GM23338 (cell line): ENCODE measurements around the gene RARG. TPM values are rescaled to one million over a fixed set of nuclear protein-coding genes. Genes with fewer than 3 reads are reported as not detected.

Experiments
- ATAC-seq: fragments of 200-7000 bp; cut with Tn5 transposase; 3 replicates; pipeline ENCODE4 v1.9.1; 2020
- DNase-seq: peaks from one replicate; pipeline ENCODE4 v3.0.0-alpha.2; 2015; ENCODE audit warnings: low spot score
- H2AFZ ChIP-seq: fragments of 200-600 bp; sonication (generic); 2 replicates; pipeline ENCODE4 v1.8.0; 2016; ENCODE audit warnings: antibody characterized with exemption, mild to moderate bottlenecking, moderate library complexity
- H3F3A ChIP-seq: fragments of 200-600 bp; sonication (generic); replicated peaks from 2 replicates; pipeline ENCODE4 v1.8.0; 2017; ENCODE audit warnings: antibody characterized with exemption, mixed run types, low read depth
- H3K27ac ChIP-seq: fragments of 200-600 bp; sonication (generic); 2 replicates; pipeline ENCODE4 v1.6.1; 2016; ENCODE audit warnings: low read depth
- H3K27me3 ChIP-seq: fragments of 200-600 bp; sonication (generic); 2 replicates; pipeline ENCODE4 v1.8.0; 2016; ENCODE audit warnings: mild to moderate bottlenecking, mixed run types, moderate library complexity; ENCODE audit not compliant: insufficient read depth
- H3K36me3 ChIP-seq: fragments of 200-600 bp; sonication (generic); 2 replicates; pipeline ENCODE4 v1.8.0; 2016; ENCODE audit warnings: mild to moderate bottlenecking; ENCODE audit not compliant: insufficient read depth
- H3K4me1 ChIP-seq: fragments of 200-600 bp; sonication (generic); 2 replicates; pipeline ENCODE4 v1.8.0; 2016; ENCODE audit warnings: mild to moderate bottlenecking, moderate library complexity; ENCODE audit not compliant: insufficient read depth
- H3K4me2 ChIP-seq: fragments of 200-600 bp; sonication (generic); 2 replicates; pipeline ENCODE4 v1.7.1; 2017; ENCODE audit warnings: mixed run types
- H3K4me3 ChIP-seq: fragments of 200-600 bp; sonication (generic); 2 replicates; pipeline ENCODE4 v1.6.1; 2016; ENCODE audit warnings: mixed run types
- H3K79me2 ChIP-seq: fragments of 200-600 bp; sonication (generic); replicated peaks from 2 replicates; pipeline ENCODE4 v1.8.0; 2017; ENCODE audit warnings: mild to moderate bottlenecking; ENCODE audit not compliant: insufficient read depth
- H3K9me2 ChIP-seq: fragments of 200-600 bp; sonication (generic); 2 replicates; pipeline ENCODE4 v1.8.0; 2017; ENCODE audit not compliant: insufficient read depth
- H4K20me1 ChIP-seq: fragments of 200-600 bp; sonication (generic); replicated peaks from 2 replicates; pipeline ENCODE4 v1.8.0; 2017; ENCODE audit warnings: mild to moderate bottlenecking; ENCODE audit not compliant: insufficient read depth
- H3K27ac Mint-ChIP-seq: 2 replicates; pipeline ENCODE4 v1.8.0; 2020; ENCODE audit warnings: inconsistent platforms, mild to moderate bottlenecking, moderate library complexity, mixed read lengths
- H3K27me3 Mint-ChIP-seq: 3 replicates; pipeline ENCODE4 v1.8.0; 2022; ENCODE audit warnings: low read depth, mild to moderate bottlenecking, moderate library complexity, mixed read lengths, inconsistent platforms; ENCODE audit not compliant: insufficient read depth, poor library complexity
- H3K36me3 Mint-ChIP-seq: 3 replicates; pipeline ENCODE4 v1.8.0; 2021; ENCODE audit warnings: low read depth, mild to moderate bottlenecking, inconsistent platforms, moderate library complexity, mixed read lengths
- H3K4me1 Mint-ChIP-seq: 3 replicates; pipeline ENCODE4 v1.8.0; 2020; ENCODE audit warnings: mild to moderate bottlenecking, inconsistent platforms, mixed read lengths
- H3K4me3 Mint-ChIP-seq: 3 replicates; pipeline ENCODE4 v1.8.0; 2021; ENCODE audit warnings: moderate library complexity, mild to moderate bottlenecking, inconsistent platforms, mixed read lengths
- H3K9me3 Mint-ChIP-seq: 3 replicates; pipeline ENCODE4 v1.8.0; 2020; ENCODE audit warnings: moderate library complexity, mild to moderate bottlenecking, inconsistent platforms, mixed read lengths
- EZH2 ChIP-seq: fragments of 200-600 bp; sonication (generic); IDR thresholded peaks from one replicate; pipeline ENCODE4 v1.8.0; 2017; ENCODE audit warnings: antibody characterized with exemption, mild to moderate bottlenecking, low read depth; ENCODE audit not compliant: unreplicated experiment
- EZH2phosphoT487 ChIP-seq: fragments of 200-600 bp; sonication (generic); IDR thresholded peaks from one replicate; pipeline ENCODE4 v1.8.1; 2018; ENCODE audit warnings: antibody characterized with exemption; ENCODE audit not compliant: unreplicated experiment
- JUNB ChIP-seq: IDR thresholded peaks from one replicate; pipeline ENCODE4 v1.6.1; 2016; ENCODE audit warnings: antibody characterized with exemption; ENCODE audit not compliant: unreplicated experiment
- NANOG ChIP-seq: IDR thresholded peaks from 2 replicates; pipeline ENCODE4 v1.6.1; 2016; ENCODE audit warnings: antibody characterized with exemption, borderline replicate concordance
- POLR2AphosphoS5 ChIP-seq: IDR thresholded peaks from 2 replicates; pipeline ENCODE4 v1.6.1; 2016; ENCODE audit warnings: antibody characterized with exemption, low read depth
- ZNF331 ChIP-seq: fragments of 250-450 bp; sonication (Bioruptor Pico); IDR thresholded peaks from 2 replicates; pipeline ENCODE4 v1.5.0; 2020; ENCODE audit warnings: low read depth, mild to moderate bottlenecking, moderate library complexity
- polyA plus RNA-seq: library from polyadenylated mRNA; unstranded; fragments of >200 nt; fragmentation: Nextera tagmentation; extraction: Ambion mirVana; gene quantifications from 2 replicates; pipeline ENCODE4 v1.2.1, GENCODE V29; 2016
- total RNA-seq: library from RNA; depleted of rRNA; stranded (reverse); fragments of >200 nt; shearing (Covaris generic); gene quantifications from 2 replicates; pipeline ENCODE4 v1.2.3, GENCODE V29; 2014
- TF ChIP-seq, protein P1 (sequence below): IDR thresholded peaks from one replicate; pipeline ENCODE4 v1.6.1; 2018; ENCODE audit warnings: antibody characterized with exemption; ENCODE audit not compliant: unreplicated experiment
- TF ChIP-seq, protein P2 (sequence below): IDR thresholded peaks from 2 replicates; pipeline ENCODE4 v1.6.1; 2016; ENCODE audit warnings: antibody characterized with exemption

Gene RARG
- total and polyA plus RNA-seq, 2 experiments from 2014 or later, result 18.5 to 50.2 TPM

DNA sequence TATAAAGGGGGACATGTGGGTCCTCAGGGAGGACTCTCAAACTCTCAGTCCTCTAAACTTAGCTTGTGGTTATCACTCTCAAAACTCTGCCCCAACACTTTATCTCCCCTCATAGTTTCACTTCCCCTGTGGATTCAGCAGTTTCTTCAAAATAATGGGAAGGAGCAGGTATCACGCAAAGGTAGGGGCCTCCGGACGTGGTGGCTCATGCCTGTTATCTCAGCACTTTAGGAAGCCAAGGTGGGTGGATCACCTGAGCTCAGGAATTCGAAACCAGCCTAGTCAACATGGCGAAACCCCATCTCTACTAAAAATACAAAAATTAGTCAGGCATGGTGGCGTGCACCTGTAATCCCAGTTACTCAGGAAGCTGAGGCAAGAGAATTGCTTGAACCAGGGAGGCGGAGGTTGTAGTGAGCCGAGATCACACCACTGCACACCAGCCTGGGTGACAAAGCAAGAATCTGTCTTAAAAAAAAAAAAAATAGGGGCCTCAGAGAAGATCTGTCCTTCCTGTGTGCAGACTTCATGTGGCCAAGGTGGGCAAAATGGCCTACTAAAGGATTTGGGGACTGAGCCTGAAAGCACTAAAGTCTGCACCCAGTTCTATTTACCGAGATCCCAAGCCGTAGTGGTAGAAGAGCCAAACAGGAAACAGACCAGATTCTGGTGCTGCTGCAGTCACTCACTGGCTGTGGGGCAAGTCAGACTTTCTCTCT lies 31.4 kb downstream of the RARG start (continued):
- TF ChIP-seq, protein P1, sequence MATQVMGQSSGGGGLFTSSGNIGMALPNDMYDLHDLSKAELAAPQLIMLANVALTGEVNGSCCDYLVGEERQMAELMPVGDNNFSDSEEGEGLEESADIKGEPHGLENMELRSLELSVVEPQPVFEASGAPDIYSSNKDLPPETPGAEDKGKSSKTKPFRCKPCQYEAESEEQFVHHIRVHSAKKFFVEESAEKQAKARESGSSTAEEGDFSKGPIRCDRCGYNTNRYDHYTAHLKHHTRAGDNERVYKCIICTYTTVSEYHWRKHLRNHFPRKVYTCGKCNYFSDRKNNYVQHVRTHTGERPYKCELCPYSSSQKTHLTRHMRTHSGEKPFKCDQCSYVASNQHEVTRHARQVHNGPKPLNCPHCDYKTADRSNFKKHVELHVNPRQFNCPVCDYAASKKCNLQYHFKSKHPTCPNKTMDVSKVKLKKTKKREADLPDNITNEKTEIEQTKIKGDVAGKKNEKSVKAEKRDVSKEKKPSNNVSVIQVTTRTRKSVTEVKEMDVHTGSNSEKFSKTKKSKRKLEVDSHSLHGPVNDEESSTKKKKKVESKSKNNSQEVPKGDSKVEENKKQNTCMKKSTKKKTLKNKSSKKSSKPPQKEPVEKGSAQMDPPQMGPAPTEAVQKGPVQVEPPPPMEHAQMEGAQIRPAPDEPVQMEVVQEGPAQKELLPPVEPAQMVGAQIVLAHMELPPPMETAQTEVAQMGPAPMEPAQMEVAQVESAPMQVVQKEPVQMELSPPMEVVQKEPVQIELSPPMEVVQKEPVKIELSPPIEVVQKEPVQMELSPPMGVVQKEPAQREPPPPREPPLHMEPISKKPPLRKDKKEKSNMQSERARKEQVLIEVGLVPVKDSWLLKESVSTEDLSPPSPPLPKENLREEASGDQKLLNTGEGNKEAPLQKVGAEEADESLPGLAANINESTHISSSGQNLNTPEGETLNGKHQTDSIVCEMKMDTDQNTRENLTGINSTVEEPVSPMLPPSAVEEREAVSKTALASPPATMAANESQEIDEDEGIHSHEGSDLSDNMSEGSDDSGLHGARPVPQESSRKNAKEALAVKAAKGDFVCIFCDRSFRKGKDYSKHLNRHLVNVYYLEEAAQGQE, result no peak
- TF ChIP-seq NANOG, result no peak
- TF ChIP-seq, protein P2, sequence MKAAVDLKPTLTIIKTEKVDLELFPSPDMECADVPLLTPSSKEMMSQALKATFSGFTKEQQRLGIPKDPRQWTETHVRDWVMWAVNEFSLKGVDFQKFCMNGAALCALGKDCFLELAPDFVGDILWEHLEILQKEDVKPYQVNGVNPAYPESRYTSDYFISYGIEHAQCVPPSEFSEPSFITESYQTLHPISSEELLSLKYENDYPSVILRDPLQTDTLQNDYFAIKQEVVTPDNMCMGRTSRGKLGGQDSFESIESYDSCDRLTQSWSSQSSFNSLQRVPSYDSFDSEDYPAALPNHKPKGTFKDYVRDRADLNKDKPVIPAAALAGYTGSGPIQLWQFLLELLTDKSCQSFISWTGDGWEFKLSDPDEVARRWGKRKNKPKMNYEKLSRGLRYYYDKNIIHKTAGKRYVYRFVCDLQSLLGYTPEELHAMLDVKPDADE, result no peak

DNA sequence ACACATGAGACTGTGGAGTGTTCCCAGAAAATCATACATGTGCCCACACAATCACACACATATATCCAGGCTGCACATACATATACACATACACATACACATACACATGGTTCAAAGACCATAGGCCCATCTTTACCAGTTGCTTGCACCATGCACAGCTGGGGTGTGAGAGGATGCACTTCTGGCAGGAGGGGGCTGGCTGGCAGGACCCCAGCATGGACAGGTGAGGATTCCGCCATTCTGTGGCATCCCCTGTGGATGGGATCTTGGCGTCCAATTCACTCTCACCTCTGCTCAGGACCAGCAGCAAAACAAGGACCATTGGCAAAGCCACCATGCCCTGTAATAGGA lies 31.9 kb downstream of the RARG start:
- H3K27ac Mint-ChIP-seq, result no peak overlapping the region
- Histone ChIP-seq H3K4me3 (no peak overlapping the region), H3F3A (no peaks in the 10 kb centered on the region), H3K36me3 (no peaks in the 10 kb centered on the region), H3K79me2 (no peaks in the 10 kb centered on the region), H3K4me1 (no peaks in the 10 kb centered on the region; the same call in 1 of the 2 replicates), H2AFZ (no peak overlapping the region), H4K20me1 (no peaks in the 10 kb centered on the region; the same call in 1 of the 2 replicates), H3K27me3 (peaks cover 63% of the 10 kb centered on the region), H3K4me2 (no peak overlapping the region), H3K9me2 (no peaks in the 10 kb centered on the region), H3K27ac (no peak overlapping the region)
- ATAC-seq (no peak), DNase-seq (no peak)
- TF ChIP-seq JUNB (no peak), POLR2AphosphoS5 (no peak), EZH2phosphoT487 (no peak), EZH2 (no peak), ZNF331 (CRISPR knock-in tag) (no peak), NANOG (no peak)
- TF ChIP-seq, protein P2, result no peak
- H3K36me3 Mint-ChIP-seq, result no peaks in the 10 kb centered on the region
- no peaks in the 10 kb centered on the region; the same call in 1 of the 3 replicates for H3K9me3 Mint-ChIP-seq
- peaks cover 2% of the 10 kb centered on the region; the same call in 1 of the 3 replicates for H3K4me1 Mint-ChIP-seq
- no peak overlapping the region for H3K4me3 Mint-ChIP-seq
- peaks cover 32% of the 10 kb centered on the region for H3K27me3 Mint-ChIP-seq
